GM19328 (cell line): ENCODE results near the gene ADARB2.
"Not testable (repeated sequence)": the region's sequence is repeated elsewhere in the genome, so short reads cannot be mapped to it uniquely, and the experiment has no call there.

Experiments used
- ATAC-seq: cut with Tn5 transposase; IDR thresholded peaks from one replicate; pipeline ENCODE4 v1.9.1; 2021; ENCODE audit warnings: mild to moderate bottlenecking, moderate library complexity; ENCODE audit not compliant: unreplicated experiment

Gene ADARB2

DNA sequence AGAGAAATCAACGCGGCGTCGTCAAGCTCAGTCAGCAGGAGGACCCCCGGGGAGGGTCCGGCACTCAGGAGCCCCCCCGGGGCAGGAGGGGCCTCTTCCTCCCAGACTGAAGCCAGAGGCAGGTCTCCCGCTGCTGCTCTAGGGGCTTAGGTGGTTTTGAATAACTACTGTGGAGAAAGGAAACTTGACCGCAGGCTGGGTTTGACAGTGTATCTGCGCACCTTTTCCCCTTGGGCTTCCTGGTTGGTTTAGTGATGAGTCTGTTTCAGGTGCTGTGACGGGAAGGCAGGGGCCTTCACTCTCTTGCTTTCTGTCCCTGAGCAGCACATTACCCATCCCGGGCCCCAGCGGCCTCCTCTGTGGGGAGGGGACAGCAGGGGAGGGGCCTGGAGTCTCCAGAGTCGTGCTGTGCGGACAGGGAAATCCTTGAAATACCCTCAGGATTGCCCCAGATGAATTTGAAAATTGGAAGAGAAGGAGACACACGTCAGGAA lies 262.2 kb downstream of the ADARB2 start:
- no peak for ATAC-seq

GRCh38 chr10:1474376-1475097 lies 262.8 kb downstream of the ADARB2 start:
- ATAC-seq = no peak

GRCh38 chr10:1473874-1474273 lies 263.5 kb downstream of the ADARB2 start:
- no peak for ATAC-seq

DNA sequence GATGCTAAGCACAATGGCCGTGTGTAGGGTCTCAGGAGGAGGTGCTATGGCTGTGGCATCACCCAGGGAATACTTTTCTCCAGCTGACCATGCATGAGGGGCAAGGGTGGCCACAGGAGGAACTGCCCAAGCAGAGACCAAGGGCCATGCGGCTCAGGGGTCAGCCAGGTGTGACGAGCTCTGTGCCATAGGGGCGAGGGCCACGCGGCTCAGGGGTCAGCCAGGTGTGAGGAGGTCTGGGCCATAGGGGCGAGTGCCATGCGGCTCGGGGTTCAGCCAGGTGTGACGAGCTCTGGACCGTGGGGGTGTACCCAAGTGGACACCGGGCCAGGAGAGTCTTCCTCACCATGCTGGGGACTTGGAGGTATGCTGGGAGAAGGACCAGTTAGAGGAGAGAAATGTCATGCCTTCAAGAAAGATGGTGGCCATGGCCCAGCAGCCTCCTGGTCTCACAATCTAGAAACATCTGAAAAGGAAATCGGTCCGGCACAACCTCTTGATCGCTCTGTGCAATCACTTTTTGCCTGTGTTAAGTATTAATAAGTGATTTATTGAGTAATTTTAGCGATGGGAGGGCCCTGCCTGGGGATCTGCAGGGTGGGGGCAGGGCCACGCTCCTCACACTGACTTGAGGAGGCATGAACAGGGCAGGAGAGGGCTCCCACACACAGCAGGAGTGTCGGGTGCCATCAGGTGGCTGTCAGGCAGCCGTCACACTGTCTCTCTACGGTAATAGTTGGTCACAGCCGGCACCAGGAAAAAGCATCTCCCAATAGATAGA lies 265.0 kb downstream of the ADARB2 start:
- ATAC-seq = no peak

DNA sequence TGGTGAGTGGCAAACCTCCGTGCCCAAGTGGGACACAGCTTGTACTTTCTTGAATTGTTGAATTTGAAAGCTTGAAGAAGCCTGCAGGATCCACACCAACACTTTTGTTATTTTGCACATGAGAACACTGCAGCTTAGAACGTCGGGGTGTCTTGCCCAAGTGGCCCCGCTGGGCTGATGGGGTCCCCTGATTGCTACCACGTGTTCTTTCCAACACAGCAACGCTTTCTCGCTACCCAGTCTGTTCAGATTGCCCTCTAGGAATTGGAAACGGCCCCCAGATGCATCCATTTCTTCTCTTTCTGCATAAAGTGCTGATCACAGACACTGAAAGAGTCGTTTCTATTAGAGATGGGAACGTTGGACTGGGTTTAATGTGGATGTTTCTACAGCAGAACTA lies 268.5 kb downstream of the ADARB2 start:
- no peak for ATAC-seq

- no peak for ATAC-seq
These were observed 269.8 kb downstream of the ADARB2 start for GRCh38 chr10:1467334-1468076.

- ATAC-seq = no peak
These were observed 271.1 kb downstream of the ADARB2 start for GRCh38 chr10:1465993-1466764.

GRCh38 chr10:1465418-1465911 lies 271.9 kb downstream of the ADARB2 start:
- ATAC-seq = no peak

DNA sequence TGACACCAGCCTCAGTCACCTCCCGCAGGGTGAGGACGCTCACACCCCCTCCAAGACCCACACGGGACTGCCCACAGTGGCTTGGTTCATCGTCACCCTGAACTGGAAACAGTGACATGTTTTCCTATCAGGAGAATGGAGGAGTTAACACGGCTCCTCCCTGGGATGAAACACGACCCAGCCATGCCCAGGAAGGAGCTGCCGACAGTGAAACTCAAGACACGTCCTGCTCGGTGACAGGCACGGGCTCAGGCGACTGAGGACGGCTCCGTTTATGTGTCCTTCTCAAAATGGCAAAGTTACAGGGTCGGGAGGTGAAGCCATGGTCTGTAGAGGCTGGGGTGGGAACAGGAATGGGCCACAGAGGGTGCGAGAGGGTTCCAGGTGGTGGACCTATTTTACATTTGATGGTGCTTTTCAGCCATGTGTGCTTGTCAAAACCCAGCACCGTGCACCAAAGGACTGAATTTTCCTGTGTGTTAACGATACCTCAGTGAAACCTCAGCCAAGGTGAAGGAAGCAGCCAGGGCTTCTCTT lies 272.4 kb downstream of the ADARB2 start:
- no peak for ATAC-seq

DNA sequence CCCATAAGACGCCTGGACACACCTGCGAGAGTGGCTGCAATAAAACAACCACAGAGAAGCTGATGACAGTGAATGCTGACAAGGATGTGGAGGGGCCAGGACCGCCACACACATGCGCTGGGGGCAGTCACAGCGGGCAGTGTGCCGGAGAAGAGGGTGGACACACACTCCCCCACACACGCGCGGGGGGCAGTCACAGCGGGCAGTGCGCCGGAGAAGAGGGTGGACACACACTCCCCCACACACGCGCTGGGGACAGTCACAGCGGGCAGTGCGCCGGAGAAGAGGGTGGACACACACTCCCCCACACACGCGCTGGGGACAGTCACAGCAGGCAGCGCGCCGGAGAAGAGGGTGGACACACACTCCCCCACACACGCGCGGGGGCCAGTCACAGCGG lies 273.4 kb downstream of the ADARB2 start:
- not testable (repeated sequence) for ATAC-seq

- no peak for ATAC-seq
These were observed 274.2 kb downstream of the ADARB2 start for GRCh38 chr10:1462994-1463633.

- ATAC-seq = no peak
These were observed 274.8 kb downstream of the ADARB2 start for GRCh38 chr10:1462521-1462920.

DNA sequence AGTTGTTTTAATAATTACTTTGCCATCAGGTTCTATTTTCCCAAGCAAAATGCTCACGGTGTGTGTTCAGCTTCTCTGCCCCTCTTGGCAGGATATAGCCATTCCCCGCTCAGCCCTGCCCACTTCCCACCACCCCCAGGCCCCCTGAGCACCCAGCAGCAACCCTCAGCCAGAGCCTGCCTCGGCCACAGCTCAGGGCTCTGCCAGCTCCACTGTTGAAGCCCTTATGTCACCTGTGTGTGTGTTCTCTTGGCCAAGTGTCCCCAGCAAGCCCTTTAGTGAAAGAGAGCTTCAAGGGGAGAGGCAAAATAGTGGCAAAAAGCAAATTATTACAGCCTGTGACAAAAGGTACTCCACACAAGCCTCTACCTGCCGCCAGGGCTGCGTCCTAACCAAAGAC lies 275.3 kb downstream of the ADARB2 start:
- no peak for ATAC-seq

DNA sequence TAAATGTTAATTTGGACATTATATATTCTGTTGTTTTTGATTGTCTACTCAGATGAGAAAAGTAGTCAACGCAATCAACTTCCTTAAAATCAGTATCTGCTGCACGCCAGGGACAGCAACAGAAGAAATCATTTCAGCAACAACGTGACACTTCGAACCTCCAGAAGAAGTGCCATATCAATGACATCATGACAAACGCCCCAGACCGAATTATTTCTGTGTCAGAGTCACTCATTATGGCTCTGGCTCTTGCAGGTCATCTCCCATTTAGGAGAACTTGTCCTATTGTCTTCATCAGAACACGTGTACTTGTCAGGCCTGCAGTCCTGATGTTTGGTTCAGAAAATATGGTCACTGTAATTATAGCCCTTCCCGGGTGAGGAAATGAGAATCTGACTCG lies 276.3 kb downstream of the ADARB2 start:
- ATAC-seq = no peak

GRCh38 chr10:1459664-1460063 lies 277.7 kb downstream of the ADARB2 start:
- ATAC-seq = not testable (repeated sequence)

- peak; percentile 7 for ATAC-seq
These were observed 282.4 kb downstream of the ADARB2 start for GRCh38 chr10:1454951-1455350.

- ATAC-seq = peak; percentile 95
These were observed 282.9 kb downstream of the ADARB2 start for GRCh38 chr10:1454428-1454827.

DNA sequence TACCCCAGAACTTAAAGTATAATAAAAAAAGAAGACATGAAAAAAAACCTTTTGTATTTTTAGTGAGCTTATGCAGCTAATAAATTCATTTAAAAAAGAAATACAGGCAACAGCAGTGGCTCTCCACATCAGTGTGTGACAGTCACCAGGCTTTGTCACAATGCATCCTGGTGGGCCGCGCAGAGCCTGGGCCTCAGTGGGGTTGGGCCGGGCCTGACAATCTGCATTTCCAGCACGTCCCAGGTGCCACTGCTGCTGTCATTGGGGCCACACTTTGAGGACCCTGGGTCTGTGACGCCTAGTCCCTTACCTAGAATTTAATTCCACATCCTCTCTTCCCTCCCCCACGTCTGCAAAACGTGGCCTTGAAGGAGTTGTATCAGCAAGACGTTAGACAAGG lies 284.5 kb downstream of the ADARB2 start:
- ATAC-seq = no peak

- ATAC-seq = no peak
These were observed 285.4 kb downstream of the ADARB2 start for GRCh38 chr10:1451941-1452340.

DNA sequence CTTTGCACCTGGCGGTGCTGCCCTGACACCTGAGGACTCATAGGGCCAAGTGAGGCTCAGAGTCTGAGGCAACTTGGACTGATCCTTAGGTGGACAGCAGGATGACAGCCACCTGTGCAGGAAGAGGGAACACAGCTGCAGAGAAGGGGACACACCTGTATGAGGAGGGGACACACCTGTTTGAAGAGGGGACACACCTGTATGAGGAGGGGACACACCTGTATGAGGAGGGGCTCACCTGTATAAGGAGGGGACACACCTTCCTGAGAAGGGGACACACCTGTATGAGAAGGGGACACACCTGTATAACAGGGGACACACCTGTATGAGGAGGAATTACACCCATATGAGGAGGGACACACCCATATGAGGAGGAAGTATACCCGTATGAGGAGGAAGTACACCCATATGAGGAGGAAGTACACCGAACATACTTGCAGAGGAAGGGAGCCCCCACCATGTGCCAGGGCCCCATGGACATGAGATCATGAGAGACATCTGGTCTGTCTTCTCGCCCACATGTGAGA lies 285.9 kb downstream of the ADARB2 start:
- ATAC-seq = no peak
